ENCODE results near the gene AKAP1.

The AKAP1 gene

GRCh38 chr17:57051886-57052361 is 33.1 kb upstream of the AKAP1 start:
- no peak for DNase-seq (ENCODE audit: low read depth)
- no peak overlapping the region for H3K4me3 ChIP-seq (ENCODE audit: low read depth, low read length)
- no peak for TF ChIP-seq MAX (IDR thresholded peaks at IDR 0.05; ENCODE audit: low read depth, low read length)
- TF ChIP-seq POLR2A (IDR thresholded peaks at IDR 0.05; ENCODE audit: extremely low read depth, insufficient read length) = no peak
- no peak for TF ChIP-seq MYC (IDR thresholded peaks at IDR 0.05; ENCODE audit: low read depth, low read length)
- TF ChIP-seq CTCF (IDR thresholded peaks at IDR 0.05; ENCODE audit: low read depth, low read length) = no peak

- TF ChIP-seq MAX (IDR thresholded peaks at IDR 0.05; ENCODE audit: low read depth, low read length) = no peak
- no peak for TF ChIP-seq MYC (IDR thresholded peaks at IDR 0.05; ENCODE audit: low read depth, low read length)
- TF ChIP-seq POLR2A (IDR thresholded peaks at IDR 0.05; ENCODE audit: extremely low read depth, insufficient read length) = no peak
- no peak for TF ChIP-seq CTCF (IDR thresholded peaks at IDR 0.05; ENCODE audit: low read depth, low read length)
- DNase-seq (ENCODE audit: low read depth) = no peak
- H3K4me3 ChIP-seq (ENCODE audit: low read depth, low read length) = no peak overlapping the region
Measured at GRCh38 chr17:57062865-57063264, 22.2 kb upstream of the AKAP1 start.

GRCh38 chr17:57067162-57067561 is 17.9 kb upstream of the AKAP1 start:
- no peak for DNase-seq (ENCODE audit: low read depth)
- no peak overlapping the region for H3K4me3 ChIP-seq (ENCODE audit: low read depth, low read length)
- TF ChIP-seq POLR2A (IDR thresholded peaks at IDR 0.05; ENCODE audit: extremely low read depth, insufficient read length) (no peak), MAX (IDR thresholded peaks at IDR 0.05; ENCODE audit: low read depth, low read length) (no peak), MYC (IDR thresholded peaks at IDR 0.05; ENCODE audit: low read depth, low read length) (no peak), CTCF (IDR thresholded peaks at IDR 0.05; ENCODE audit: low read depth, low read length) (no peak)

- no peak for TF ChIP-seq CTCF (IDR thresholded peaks at IDR 0.05; ENCODE audit: low read depth, low read length)
- TF ChIP-seq MYC (IDR thresholded peaks at IDR 0.05; ENCODE audit: low read depth, low read length) = no peak
- no peak for TF ChIP-seq POLR2A (IDR thresholded peaks at IDR 0.05; ENCODE audit: extremely low read depth, insufficient read length)
- TF ChIP-seq MAX (IDR thresholded peaks at IDR 0.05; ENCODE audit: low read depth, low read length) = no peak
- H3K4me3 ChIP-seq (ENCODE audit: low read depth, low read length) = no peak overlapping the region
- no peak for DNase-seq (ENCODE audit: low read depth)
Measured at GRCh38 chr17:57067781-57068180, 17.3 kb upstream of the AKAP1 start.

- DNase-seq (ENCODE audit: low read depth) = no peak
- TF ChIP-seq CTCF (IDR thresholded peaks at IDR 0.05; ENCODE audit: low read depth, low read length) (no peak), MAX (IDR thresholded peaks at IDR 0.05; ENCODE audit: low read depth, low read length) (no peak), MYC (IDR thresholded peaks at IDR 0.05; ENCODE audit: low read depth, low read length) (no peak), POLR2A (IDR thresholded peaks at IDR 0.05; ENCODE audit: extremely low read depth, insufficient read length) (no peak)
- H3K4me3 ChIP-seq (ENCODE audit: low read depth, low read length) = no peak overlapping the region
Measured at GRCh38 chr17:57068222-57068658, 16.8 kb upstream of the AKAP1 start.

Data from NB4 (cell line).